K562 (cell line): Measurements from ENCODE around the gene GPT2. TPM values are rescaled to one million over a fixed set of nuclear protein-coding genes. Genes with fewer than 3 reads are reported as not detected.

ENCODE experiments used
- CTCF ChIP-seq, 3 experiments: IDR thresholded peaks in 2 of 3; conservative IDR thresholded peaks in 1 of 3; 2 replicates each; pipeline ENCODE4 v1.5.1; 2011 to 2012; ENCODE audit warnings: low read length in 3 of 3, mild to moderate bottlenecking in 3 of 3, control low read depth in 2 of 3, improper control_type of control experiment in 1 of 3, inconsistent platforms in 1 of 3, low read depth in 1 of 3, mixed read lengths in 1 of 3, moderate library complexity in 1 of 3; ENCODE audit not compliant: insufficient read depth in 2 of 3
- PTTG1 ChIP-seq: fragments of 450-650 bp; IDR thresholded peaks from 2 replicates; pipeline ENCODE4 v1.6.1; 2016; ENCODE audit warnings: low read depth, mild to moderate bottlenecking, missing genetic modification characterization, missing compliant biosample characterization
- SMARCB1 ChIP-seq: IDR thresholded peaks from 2 replicates; pipeline ENCODE4 v1.6.1; 2011; ENCODE audit warnings: improper control_type of control experiment, low read depth; ENCODE audit not compliant: insufficient read length
- VEZF1 ChIP-seq: fragments of 200-800 bp; sonication (Bioruptor generic); IDR thresholded peaks from 2 replicates; pipeline ENCODE4 v1.6.1; 2017; ENCODE audit warnings: missing genetic modification characterization, missing compliant biosample characterization
- ZNF780A ChIP-seq: fragments of 250-450 bp; sonication (Bioruptor Pico); IDR thresholded peaks from 2 replicates; pipeline ENCODE4 v1.5.0; 2021; ENCODE audit warnings: mild to moderate bottlenecking
- polyA plus RNA-seq, 8 experiments: library from polyadenylated mRNA; depleted of rRNA in 4 of 8; stranded (reverse) in 5 of 8; unstranded in 3 of 8; fragments of >200 nt; fragmentation: Nextera tagmentation in 2 of 8; fragmentation: Illumina TruSeq in 1 of 8; extraction: Ambion mirVana in 2 of 8; extraction: Trizol in 1 of 8; gene quantifications; 2 replicates each; pipeline versions ENCODE4 v1.2.1 to v1.2.3, GENCODE V29; 2011 to 2014; ENCODE audit warnings: inconsistent platforms in 1 of 8, missing spikeins in 1 of 8
- total RNA-seq, 7 experiments: library from RNA; depleted of rRNA in 6 of 7; stranded (reverse); fragments of >200 nt in 6 of 7; fragmentation: Illumina TruSeq in 2 of 7; extraction: Trizol in 2 of 7; gene quantifications; 2 replicates each; pipeline versions ENCODE4 v1.2.1 to v1.2.3, GENCODE V29; 2011 to 2021; ENCODE audit warnings: low replicate concordance in 1 of 7
- TF ChIP-seq, protein P1 (sequence below): sonication (generic); formaldehyde crosslinking; IDR thresholded peaks from 2 replicates; pipeline ENCODE4 v1.8.0; 2022; ENCODE audit warnings: mild to moderate bottlenecking, low read depth, missing genetic modification reagents

The GPT2 gene
- total and polyA plus RNA-seq, 9 of the 15 experiments (the other 6 are each of a cell fraction or from before 2014, with no cell fraction given): 0.79 to 14.4 (median 5.8) TPM

DNA sequence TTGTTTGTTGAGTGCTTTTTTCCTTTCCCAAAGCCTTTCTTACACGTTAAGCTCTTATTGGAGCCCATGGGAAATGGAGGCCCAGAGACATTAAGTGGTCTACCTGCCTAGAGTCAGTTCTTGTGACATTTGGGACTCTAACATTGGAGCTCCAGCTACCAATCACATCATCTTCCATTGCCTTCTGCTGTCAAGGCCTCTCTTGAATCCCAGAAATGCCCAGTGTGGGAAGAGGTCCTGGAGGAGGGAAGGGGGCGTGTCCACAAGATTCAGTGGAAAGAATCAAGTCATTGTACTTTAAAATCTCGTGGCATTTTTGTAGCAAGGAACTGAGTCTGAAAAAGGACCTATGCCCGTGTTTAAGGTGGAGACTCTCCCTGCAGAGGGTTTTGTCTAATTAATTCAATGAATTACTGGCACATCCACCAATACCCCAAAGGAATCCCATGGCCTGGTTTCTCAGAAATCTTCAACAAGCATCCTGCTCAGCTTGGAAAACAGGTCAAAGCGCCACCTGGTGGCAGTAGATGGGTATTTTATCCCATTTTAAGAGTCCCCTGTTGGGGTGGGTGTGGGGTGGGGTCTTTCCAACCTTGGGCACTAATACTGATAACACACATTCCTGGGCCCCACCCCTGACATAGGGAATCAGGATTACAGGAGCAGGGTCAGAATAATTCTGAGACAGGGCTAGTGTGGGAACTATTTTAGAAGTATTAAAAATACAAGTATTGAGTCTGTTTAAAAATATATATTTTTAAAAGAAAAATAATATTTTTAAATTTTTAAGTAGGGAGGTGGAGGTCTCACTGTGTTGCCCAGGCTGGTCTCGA, 24.6 kb downstream of the GPT2 start (continued):
- TF ChIP-seq, protein P1, sequence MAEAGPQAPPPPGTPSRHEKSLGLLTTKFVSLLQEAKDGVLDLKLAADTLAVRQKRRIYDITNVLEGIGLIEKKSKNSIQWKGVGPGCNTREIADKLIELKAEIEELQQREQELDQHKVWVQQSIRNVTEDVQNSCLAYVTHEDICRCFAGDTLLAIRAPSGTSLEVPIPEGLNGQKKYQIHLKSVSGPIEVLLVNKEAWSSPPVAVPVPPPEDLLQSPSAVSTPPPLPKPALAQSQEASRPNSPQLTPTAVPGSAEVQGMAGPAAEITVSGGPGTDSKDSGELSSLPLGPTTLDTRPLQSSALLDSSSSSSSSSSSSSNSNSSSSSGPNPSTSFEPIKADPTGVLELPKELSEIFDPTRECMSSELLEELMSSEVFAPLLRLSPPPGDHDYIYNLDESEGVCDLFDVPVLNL (CRISPR knock-in tag): no peak
- TF ChIP-seq SMARCB1: no peak
- peak; percentile 16; the same call in 1 of the 2 replicates for TF ChIP-seq VEZF1
- TF ChIP-seq ZNF780A (CRISPR knock-in tag): no peak
- peak; percentile 54 to 73 (median 64); a peak in 5 of 6 replicates for TF ChIP-seq CTCF (IDR thresholded peaks at IDR 0.05 in 2 of 3, conservative IDR thresholded peaks at IDR 0.05 in 1 of 3; ENCODE audit: insufficient read depth in 2 of 3, low read depth in 1 of 3, low read length in 3 of 3)
- no peak for TF ChIP-seq PTTG1 (tag)
